K562 (cell line): Measurements from ENCODE around the gene PRDX2. TPM values are rescaled to one million over a fixed set of nuclear protein-coding genes. Genes with fewer than 3 reads are reported as not detected.
A peak's percentile ranks its signal among the peaks of the same experiment; 100 is the strongest.

Experiments
- E2F1 ChIP-seq: sonication (generic); formaldehyde crosslinking; IDR thresholded peaks from 2 replicates; pipeline ENCODE4 v1.8.1; 2023; ENCODE audit warnings: mild to moderate bottlenecking, missing genetic modification reagents, moderate library complexity
- HOMEZ ChIP-seq: fragments of 250-450 bp; sonication (Bioruptor Pico); IDR thresholded peaks from 2 replicates; pipeline ENCODE4 v1.4.0; 2020; ENCODE audit warnings: mild to moderate bottlenecking, moderate library complexity
- ILF3 ChIP-seq: fragments of 450-650 bp; IDR thresholded peaks from 2 replicates; pipeline ENCODE4 v1.6.1; 2018; ENCODE audit warnings: antibody characterized with exemption, mild to moderate bottlenecking, moderate library complexity, borderline replicate concordance
- MED1 ChIP-seq: sonication (generic); formaldehyde crosslinking; IDR thresholded peaks from 2 replicates; pipeline ENCODE4 v1.8.1; 2023; ENCODE audit warnings: missing genetic modification reagents, borderline replicate concordance
- MYBL2 ChIP-seq, 2 experiments: fragments of 450-650 bp in 1 of 2; sonication (generic) in 1 of 2; formaldehyde crosslinking in 1 of 2; IDR thresholded peaks; 2 replicates each; pipeline versions ENCODE4 v1.6.1 to v1.8.1; 2017 to 2022; ENCODE audit warnings: borderline replicate concordance in 1 of 2, inconsistent platforms in 1 of 2, low read depth in 1 of 2, mild to moderate bottlenecking in 1 of 2, missing genetic modification reagents in 1 of 2, moderate library complexity in 1 of 2
- NFE2 ChIP-seq: IDR thresholded peaks from 2 replicates; pipeline ENCODE4 v1.6.1; 2014; ENCODE audit warnings: antibody characterized with exemption, low read depth
- NFIC ChIP-seq: fragments of 450-650 bp; IDR thresholded peaks from 2 replicates; pipeline ENCODE4 v1.6.1; 2017; ENCODE audit warnings: mild to moderate bottlenecking, inconsistent platforms
- PHB2 ChIP-seq: fragments of 450-650 bp; IDR thresholded peaks from 2 replicates; pipeline ENCODE4 v1.6.1; 2017; ENCODE audit warnings: low read depth
- SAP30 ChIP-seq: fragments of 200-600 bp; sonication (generic); IDR thresholded peaks from 2 replicates; pipeline ENCODE4 v1.6.1; 2012; ENCODE audit warnings: borderline replicate concordance, low read depth, mild to moderate bottlenecking, moderate library complexity, low read length, control low read depth, inconsistent platforms; ENCODE audit not compliant: insufficient read depth, poor library complexity, severe bottlenecking
- SFPQ ChIP-seq: fragments of 200-400 bp; formaldehyde crosslinking; IDR thresholded peaks from 2 replicates; pipeline ENCODE4 v1.6.1; 2017; ENCODE audit warnings: mild to moderate bottlenecking, low read depth, low read length, moderate library complexity
- TAF7 ChIP-seq: fragments of 450-650 bp; IDR thresholded peaks from 2 replicates; pipeline ENCODE4 v1.6.1; 2016; ENCODE audit warnings: missing genetic modification characterization, missing compliant biosample characterization
- TFAM ChIP-seq: fragments of 250-450 bp; sonication (Bioruptor Pico); conservative IDR thresholded peaks from 2 replicates; pipeline ENCODE4 v1.5.0; 2021; ENCODE audit warnings: mild to moderate bottlenecking, moderate library complexity
- U2AF1 ChIP-seq: fragments of 200-400 bp; formaldehyde crosslinking; optimal IDR thresholded peaks from 2 replicates; pipeline ENCODE3; 2017; ENCODE audit warnings: mild to moderate bottlenecking, low read depth, low read length, moderate library complexity
- U2AF2 ChIP-seq: fragments of 200-400 bp; formaldehyde crosslinking; optimal IDR thresholded peaks from 2 replicates; pipeline ENCODE3; 2017; ENCODE audit warnings: low read depth, mild to moderate bottlenecking, low read length
- polyA plus RNA-seq, 8 experiments: library from polyadenylated mRNA; depleted of rRNA in 4 of 8; stranded (reverse) in 5 of 8; unstranded in 3 of 8; fragments of >200 nt; fragmentation: Nextera tagmentation in 2 of 8; fragmentation: Illumina TruSeq in 1 of 8; extraction: Ambion mirVana in 2 of 8; extraction: Trizol in 1 of 8; gene quantifications; 2 replicates each; pipeline versions ENCODE4 v1.2.1 to v1.2.3, GENCODE V29; 2011 to 2014; ENCODE audit warnings: inconsistent platforms in 1 of 8, missing spikeins in 1 of 8
- total RNA-seq, 7 experiments: library from RNA; depleted of rRNA in 6 of 7; stranded (reverse); fragments of >200 nt in 6 of 7; fragmentation: Illumina TruSeq in 2 of 7; extraction: Trizol in 2 of 7; gene quantifications; 2 replicates each; pipeline versions ENCODE4 v1.2.1 to v1.2.3, GENCODE V29; 2011 to 2021; ENCODE audit warnings: low replicate concordance in 1 of 7
- TF ChIP-seq, protein P1 (sequence below): sonication (generic); formaldehyde crosslinking; IDR thresholded peaks from 2 replicates; pipeline ENCODE4 v1.8.0; 2023; ENCODE audit warnings: missing genetic modification reagents, mild to moderate bottlenecking, borderline replicate concordance

Gene PRDX2
- total and polyA plus RNA-seq, 9 of the 15 experiments (the other 6 are each of a cell fraction or from before 2014, with no cell fraction given) = 206 to 1,183 (median 415) TPM

- no peak for TF ChIP-seq PHB2
- no peak for TF ChIP-seq U2AF2
- no peak for TF ChIP-seq NFE2
- no peak for TF ChIP-seq HOMEZ (CRISPR knock-in tag)
- no peak for TF ChIP-seq SFPQ
- no peak for TF ChIP-seq MYBL2 (IDR thresholded peaks at IDR 0.05; ENCODE audit: low read depth)
- no peak for TF ChIP-seq MYBL2 (CRISPR knock-in tag; IDR thresholded peaks at IDR 0.05; ENCODE audit: borderline replicate concordance)
- TF ChIP-seq ILF3 = peak; percentile 92; the same call in 1 of the 2 replicates
- TF ChIP-seq E2F1 = peak; percentile 90
- TF ChIP-seq, protein P1, sequence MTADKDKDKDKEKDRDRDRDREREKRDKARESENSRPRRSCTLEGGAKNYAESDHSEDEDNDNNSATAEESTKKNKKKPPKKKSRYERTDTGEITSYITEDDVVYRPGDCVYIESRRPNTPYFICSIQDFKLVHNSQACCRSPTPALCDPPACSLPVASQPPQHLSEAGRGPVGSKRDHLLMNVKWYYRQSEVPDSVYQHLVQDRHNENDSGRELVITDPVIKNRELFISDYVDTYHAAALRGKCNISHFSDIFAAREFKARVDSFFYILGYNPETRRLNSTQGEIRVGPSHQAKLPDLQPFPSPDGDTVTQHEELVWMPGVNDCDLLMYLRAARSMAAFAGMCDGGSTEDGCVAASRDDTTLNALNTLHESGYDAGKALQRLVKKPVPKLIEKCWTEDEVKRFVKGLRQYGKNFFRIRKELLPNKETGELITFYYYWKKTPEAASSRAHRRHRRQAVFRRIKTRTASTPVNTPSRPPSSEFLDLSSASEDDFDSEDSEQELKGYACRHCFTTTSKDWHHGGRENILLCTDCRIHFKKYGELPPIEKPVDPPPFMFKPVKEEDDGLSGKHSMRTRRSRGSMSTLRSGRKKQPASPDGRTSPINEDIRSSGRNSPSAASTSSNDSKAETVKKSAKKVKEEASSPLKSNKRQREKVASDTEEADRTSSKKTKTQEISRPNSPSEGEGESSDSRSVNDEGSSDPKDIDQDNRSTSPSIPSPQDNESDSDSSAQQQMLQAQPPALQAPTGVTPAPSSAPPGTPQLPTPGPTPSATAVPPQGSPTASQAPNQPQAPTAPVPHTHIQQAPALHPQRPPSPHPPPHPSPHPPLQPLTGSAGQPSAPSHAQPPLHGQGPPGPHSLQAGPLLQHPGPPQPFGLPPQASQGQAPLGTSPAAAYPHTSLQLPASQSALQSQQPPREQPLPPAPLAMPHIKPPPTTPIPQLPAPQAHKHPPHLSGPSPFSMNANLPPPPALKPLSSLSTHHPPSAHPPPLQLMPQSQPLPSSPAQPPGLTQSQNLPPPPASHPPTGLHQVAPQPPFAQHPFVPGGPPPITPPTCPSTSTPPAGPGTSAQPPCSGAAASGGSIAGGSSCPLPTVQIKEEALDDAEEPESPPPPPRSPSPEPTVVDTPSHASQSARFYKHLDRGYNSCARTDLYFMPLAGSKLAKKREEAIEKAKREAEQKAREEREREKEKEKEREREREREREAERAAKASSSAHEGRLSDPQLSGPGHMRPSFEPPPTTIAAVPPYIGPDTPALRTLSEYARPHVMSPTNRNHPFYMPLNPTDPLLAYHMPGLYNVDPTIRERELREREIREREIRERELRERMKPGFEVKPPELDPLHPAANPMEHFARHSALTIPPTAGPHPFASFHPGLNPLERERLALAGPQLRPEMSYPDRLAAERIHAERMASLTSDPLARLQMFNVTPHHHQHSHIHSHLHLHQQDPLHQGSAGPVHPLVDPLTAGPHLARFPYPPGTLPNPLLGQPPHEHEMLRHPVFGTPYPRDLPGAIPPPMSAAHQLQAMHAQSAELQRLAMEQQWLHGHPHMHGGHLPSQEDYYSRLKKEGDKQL = no peak; the same call in 1 of the 2 replicates
- no peak for TF ChIP-seq TFAM (CRISPR knock-in tag)
- TF ChIP-seq U2AF1 = peak; percentile 96
- no peak for TF ChIP-seq MED1 (CRISPR knock-in tag)
- peak; percentile 85 for TF ChIP-seq NFIC
- TF ChIP-seq TAF7 (tag) = peak; percentile 91
- peak; percentile 72 for TF ChIP-seq SAP30
Observed at GRCh38 chr19:12791345-12792050, 10.1 kb downstream of the PRDX2 start, which contains the start of gene JUNB (continued).
